GM19239 (cell line): ENCODE data around the gene SYT4.

Experiments used
- DNase-seq: peaks from one replicate; pipeline ENCODE4 v3.0.0; 2011; ENCODE audit warnings: low spot score; ENCODE audit not compliant: insufficient read length
- FAIRE-seq: peaks from 2 replicates; lab custom pipeline; 2011; peaks lifted over from hg19 to GRCh38; lab: Jason Lieb, UNC

The SYT4 gene

GRCh38 chr18:43234889-43235288 lies 42.4 kb downstream of the SYT4 start:
- FAIRE-seq (no peak), DNase-seq (no peak)

GRCh38 chr18:43222501-43222900 lies 54.8 kb downstream of the SYT4 start:
- DNase-seq (no peak), FAIRE-seq (no peak)

- DNase-seq (no peak), FAIRE-seq (no peak)
These were observed 56.6 kb downstream of the SYT4 start for GRCh38 chr18:43220691-43221090.
